GM21423 (cell line): ENCODE results near the gene TBXAS1.

Experiments
- ATAC-seq: cut with Tn5 transposase; IDR thresholded peaks from one replicate; pipeline ENCODE4 v1.9.1; 2021; ENCODE audit warnings: mild to moderate bottlenecking, moderate library complexity; ENCODE audit not compliant: unreplicated experiment

The TBXAS1 gene

GRCh38 chr7:139941866-139942265, 112.8 kb downstream of the TBXAS1 start:
- ATAC-seq: no peak

- ATAC-seq: no peak
These were observed 113.6 kb downstream of the TBXAS1 start for GRCh38 chr7:139942636-139943035.

- ATAC-seq: no peak
These were observed 114.3 kb downstream of the TBXAS1 start for GRCh38 chr7:139943401-139943800.

GRCh38 chr7:139944248-139944647, 115.2 kb downstream of the TBXAS1 start:
- ATAC-seq: no peak

GRCh38 chr7:139946533-139946932, 117.5 kb downstream of the TBXAS1 start:
- no peak for ATAC-seq

GRCh38 chr7:139947021-139947420, 118.0 kb downstream of the TBXAS1 start:
- no peak for ATAC-seq

GRCh38 chr7:139948167-139948566, 119.1 kb downstream of the TBXAS1 start:
- no peak for ATAC-seq

- no peak for ATAC-seq
These were observed 119.7 kb downstream of the TBXAS1 start for GRCh38 chr7:139948587-139949335.

- no peak for ATAC-seq
These were observed 120.6 kb downstream of the TBXAS1 start for GRCh38 chr7:139949629-139950028.

GRCh38 chr7:139950881-139951525, 121.9 kb downstream of the TBXAS1 start:
- ATAC-seq: no peak

- no peak for ATAC-seq
These were observed 124.2 kb downstream of the TBXAS1 start for GRCh38 chr7:139953229-139953628.

GRCh38 chr7:139955109-139955820, 126.2 kb downstream of the TBXAS1 start:
- ATAC-seq: no peak

GRCh38 chr7:139958599-139959284, 129.7 kb downstream of the TBXAS1 start:
- no peak for ATAC-seq

GRCh38 chr7:139959285-139959628, 130.2 kb downstream of the TBXAS1 start:
- ATAC-seq: no peak

- no peak for ATAC-seq
These were observed 130.7 kb downstream of the TBXAS1 start for GRCh38 chr7:139959718-139960117.

- ATAC-seq: no peak
These were observed 131.1 kb downstream of the TBXAS1 start for GRCh38 chr7:139960157-139960556.

GRCh38 chr7:139965942-139966628, 137.0 kb downstream of the TBXAS1 start:
- no peak for ATAC-seq

GRCh38 chr7:139966949-139967348, 137.9 kb downstream of the TBXAS1 start:
- ATAC-seq: no peak

- no peak for ATAC-seq
These were observed 139.9 kb downstream of the TBXAS1 start for GRCh38 chr7:139968931-139969330.

GRCh38 chr7:139972029-139972428, 143.0 kb downstream of the TBXAS1 start:
- ATAC-seq: no peak
